Measurements from ENCODE around the gene ASCL5. TPM values are rescaled to one million over a fixed set of nuclear protein-coding genes. Genes with fewer than 3 reads are reported as not detected.

Gene ASCL5
- total and polyA plus RNA-seq, 9 of the 15 experiments (the other 6 are each of a cell fraction or from before 2014, with no cell fraction given) = 0.09 TPM; not detected in 8

DNA sequence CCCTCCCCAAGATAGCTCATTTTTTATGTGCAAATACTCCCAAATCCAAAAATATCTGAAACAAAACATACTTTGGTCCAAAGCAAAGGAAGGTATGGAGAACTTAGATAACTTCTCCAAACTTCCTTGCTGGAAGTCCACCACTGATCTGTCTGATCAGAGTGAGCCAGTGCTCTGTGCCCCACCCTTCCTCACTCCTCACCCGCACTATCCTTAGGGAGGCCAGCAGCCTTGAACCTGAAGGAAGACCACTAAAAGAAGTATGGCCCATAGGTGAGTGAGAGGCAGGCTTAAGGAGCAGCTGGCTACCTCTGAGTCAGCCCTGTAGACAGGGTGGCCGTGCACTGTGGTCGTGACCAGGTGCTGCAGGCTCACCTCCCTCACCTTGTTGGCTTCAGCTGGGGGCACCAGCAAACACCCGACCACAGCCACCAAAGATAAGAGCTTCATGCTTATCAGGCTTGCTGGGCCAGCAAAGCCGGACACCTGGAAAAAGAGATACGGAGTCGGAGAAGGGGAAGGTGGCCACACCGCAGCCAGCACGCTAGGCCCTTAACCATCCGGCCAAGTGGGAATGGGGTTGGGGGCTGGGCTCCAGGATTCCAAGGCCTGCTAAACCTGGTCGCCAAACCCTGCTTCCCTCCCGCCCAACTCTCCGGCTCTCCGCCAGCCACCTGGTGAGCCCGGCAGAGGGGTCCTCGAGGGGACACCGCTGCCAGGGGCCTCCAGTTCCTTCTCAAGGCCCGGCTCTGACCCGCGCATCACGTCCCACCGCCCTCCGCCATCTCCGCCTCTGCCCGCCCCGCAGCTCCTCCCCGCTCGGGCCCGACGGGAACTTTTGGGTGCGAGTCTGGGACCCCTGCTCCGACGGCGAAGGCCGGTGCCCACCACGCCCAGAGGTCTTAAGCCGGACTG, 26.7 kb upstream of the ASCL5 start (continued):
- TF ChIP-seq, protein P1, sequence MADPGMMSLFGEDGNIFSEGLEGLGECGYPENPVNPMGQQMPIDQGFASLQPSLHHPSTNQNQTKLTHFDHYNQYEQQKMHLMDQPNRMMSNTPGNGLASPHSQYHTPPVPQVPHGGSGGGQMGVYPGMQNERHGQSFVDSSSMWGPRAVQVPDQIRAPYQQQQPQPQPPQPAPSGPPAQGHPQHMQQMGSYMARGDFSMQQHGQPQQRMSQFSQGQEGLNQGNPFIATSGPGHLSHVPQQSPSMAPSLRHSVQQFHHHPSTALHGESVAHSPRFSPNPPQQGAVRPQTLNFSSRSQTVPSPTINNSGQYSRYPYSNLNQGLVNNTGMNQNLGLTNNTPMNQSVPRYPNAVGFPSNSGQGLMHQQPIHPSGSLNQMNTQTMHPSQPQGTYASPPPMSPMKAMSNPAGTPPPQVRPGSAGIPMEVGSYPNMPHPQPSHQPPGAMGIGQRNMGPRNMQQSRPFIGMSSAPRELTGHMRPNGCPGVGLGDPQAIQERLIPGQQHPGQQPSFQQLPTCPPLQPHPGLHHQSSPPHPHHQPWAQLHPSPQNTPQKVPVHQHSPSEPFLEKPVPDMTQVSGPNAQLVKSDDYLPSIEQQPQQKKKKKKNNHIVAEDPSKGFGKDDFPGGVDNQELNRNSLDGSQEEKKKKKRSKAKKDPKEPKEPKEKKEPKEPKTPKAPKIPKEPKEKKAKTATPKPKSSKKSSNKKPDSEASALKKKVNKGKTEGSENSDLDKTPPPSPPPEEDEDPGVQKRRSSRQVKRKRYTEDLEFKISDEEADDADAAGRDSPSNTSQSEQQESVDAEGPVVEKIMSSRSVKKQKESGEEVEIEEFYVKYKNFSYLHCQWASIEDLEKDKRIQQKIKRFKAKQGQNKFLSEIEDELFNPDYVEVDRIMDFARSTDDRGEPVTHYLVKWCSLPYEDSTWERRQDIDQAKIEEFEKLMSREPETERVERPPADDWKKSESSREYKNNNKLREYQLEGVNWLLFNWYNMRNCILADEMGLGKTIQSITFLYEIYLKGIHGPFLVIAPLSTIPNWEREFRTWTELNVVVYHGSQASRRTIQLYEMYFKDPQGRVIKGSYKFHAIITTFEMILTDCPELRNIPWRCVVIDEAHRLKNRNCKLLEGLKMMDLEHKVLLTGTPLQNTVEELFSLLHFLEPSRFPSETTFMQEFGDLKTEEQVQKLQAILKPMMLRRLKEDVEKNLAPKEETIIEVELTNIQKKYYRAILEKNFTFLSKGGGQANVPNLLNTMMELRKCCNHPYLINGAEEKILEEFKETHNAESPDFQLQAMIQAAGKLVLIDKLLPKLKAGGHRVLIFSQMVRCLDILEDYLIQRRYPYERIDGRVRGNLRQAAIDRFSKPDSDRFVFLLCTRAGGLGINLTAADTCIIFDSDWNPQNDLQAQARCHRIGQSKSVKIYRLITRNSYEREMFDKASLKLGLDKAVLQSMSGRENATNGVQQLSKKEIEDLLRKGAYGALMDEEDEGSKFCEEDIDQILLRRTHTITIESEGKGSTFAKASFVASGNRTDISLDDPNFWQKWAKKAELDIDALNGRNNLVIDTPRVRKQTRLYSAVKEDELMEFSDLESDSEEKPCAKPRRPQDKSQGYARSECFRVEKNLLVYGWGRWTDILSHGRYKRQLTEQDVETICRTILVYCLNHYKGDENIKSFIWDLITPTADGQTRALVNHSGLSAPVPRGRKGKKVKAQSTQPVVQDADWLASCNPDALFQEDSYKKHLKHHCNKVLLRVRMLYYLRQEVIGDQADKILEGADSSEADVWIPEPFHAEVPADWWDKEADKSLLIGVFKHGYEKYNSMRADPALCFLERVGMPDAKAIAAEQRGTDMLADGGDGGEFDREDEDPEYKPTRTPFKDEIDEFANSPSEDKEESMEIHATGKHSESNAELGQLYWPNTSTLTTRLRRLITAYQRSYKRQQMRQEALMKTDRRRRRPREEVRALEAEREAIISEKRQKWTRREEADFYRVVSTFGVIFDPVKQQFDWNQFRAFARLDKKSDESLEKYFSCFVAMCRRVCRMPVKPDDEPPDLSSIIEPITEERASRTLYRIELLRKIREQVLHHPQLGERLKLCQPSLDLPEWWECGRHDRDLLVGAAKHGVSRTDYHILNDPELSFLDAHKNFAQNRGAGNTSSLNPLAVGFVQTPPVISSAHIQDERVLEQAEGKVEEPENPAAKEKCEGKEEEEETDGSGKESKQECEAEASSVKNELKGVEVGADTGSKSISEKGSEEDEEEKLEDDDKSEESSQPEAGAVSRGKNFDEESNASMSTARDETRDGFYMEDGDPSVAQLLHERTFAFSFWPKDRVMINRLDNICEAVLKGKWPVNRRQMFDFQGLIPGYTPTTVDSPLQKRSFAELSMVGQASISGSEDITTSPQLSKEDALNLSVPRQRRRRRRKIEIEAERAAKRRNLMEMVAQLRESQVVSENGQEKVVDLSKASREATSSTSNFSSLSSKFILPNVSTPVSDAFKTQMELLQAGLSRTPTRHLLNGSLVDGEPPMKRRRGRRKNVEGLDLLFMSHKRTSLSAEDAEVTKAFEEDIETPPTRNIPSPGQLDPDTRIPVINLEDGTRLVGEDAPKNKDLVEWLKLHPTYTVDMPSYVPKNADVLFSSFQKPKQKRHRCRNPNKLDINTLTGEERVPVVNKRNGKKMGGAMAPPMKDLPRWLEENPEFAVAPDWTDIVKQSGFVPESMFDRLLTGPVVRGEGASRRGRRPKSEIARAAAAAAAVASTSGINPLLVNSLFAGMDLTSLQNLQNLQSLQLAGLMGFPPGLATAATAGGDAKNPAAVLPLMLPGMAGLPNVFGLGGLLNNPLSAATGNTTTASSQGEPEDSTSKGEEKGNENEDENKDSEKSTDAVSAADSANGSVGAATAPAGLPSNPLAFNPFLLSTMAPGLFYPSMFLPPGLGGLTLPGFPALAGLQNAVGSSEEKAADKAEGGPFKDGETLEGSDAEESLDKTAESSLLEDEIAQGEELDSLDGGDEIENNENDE (IDR thresholded peaks at IDR 0.05; ENCODE audit: low read depth, low read length) = no peak
- no peak for TF ChIP-seq CCAR2 (IDR thresholded peaks at IDR 0.05; ENCODE audit: low read depth, low read length)
- TF ChIP-seq, protein P2, sequence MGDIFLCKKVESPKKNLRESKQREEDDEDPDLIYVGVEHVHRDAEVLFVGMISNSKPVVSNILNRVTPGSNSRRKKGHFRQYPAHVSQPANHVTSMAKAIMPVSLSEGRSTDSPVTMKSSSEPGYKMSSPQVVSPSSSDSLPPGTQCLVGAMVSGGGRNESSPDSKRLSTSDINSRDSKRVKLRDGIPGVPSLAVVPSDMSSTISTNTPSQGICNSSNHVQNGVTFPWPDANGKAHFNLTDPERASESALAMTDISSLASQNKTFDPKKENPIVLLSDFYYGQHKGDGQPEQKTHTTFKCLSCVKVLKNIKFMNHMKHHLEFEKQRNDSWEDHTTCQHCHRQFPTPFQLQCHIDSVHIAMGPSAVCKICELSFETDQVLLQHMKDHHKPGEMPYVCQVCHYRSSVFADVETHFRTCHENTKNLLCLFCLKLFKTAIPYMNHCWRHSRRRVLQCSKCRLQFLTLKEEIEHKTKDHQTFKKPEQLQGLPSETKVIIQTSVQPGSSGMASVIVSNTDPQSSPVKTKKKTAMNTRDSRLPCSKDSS (IDR thresholded peaks at IDR 0.05; ENCODE audit: low read depth, partially characterized antibody) = no peak
- TF ChIP-seq HNRNPL (IDR thresholded peaks at IDR 0.05; ENCODE audit: low read depth, low read length) = no peak
- no peak for TF ChIP-seq ZNF384 (IDR thresholded peaks at IDR 0.05; ENCODE audit: low read depth, low read length)
- TF ChIP-seq BMI1 (IDR thresholded peaks at IDR 0.05; ENCODE audit: low read length) = no peak
- no peak for TF ChIP-seq TEAD2 (tag; IDR thresholded peaks at IDR 0.05)
- no peak for TF ChIP-seq SREBF2 (CRISPR knock-in tag; IDR thresholded peaks at IDR 0.05)
- TF ChIP-seq ZNF77 (CRISPR knock-in tag; IDR thresholded peaks at IDR 0.05) = no peak
- no peak for TF ChIP-seq RBM17 (IDR thresholded peaks at IDR 0.05; ENCODE audit: borderline replicate concordance, low read depth, low read length)
- TF ChIP-seq, protein P3, sequence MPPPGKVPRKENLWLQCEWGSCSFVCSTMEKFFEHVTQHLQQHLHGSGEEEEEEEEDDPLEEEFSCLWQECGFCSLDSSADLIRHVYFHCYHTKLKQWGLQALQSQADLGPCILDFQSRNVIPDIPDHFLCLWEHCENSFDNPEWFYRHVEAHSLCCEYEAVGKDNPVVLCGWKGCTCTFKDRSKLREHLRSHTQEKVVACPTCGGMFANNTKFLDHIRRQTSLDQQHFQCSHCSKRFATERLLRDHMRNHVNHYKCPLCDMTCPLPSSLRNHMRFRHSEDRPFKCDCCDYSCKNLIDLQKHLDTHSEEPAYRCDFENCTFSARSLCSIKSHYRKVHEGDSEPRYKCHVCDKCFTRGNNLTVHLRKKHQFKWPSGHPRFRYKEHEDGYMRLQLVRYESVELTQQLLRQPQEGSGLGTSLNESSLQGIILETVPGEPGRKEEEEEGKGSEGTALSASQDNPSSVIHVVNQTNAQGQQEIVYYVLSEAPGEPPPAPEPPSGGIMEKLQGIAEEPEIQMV (tag; conservative IDR thresholded peaks at IDR 0.05; ENCODE audit: low read depth) = no peak
- no peak for TF ChIP-seq XRCC3 (IDR thresholded peaks at IDR 0.05)
- no peak for TF ChIP-seq EWSR1 (IDR thresholded peaks at IDR 0.05; ENCODE audit: borderline replicate concordance, low read depth, partially characterized antibody)

Measured in K562 (cell line).